Endothelial cell (in vitro differentiated cells): ENCODE results near the gene RNF11. TPM values are rescaled to one million over a fixed set of nuclear protein-coding genes. Genes with fewer than 3 reads are reported as not detected.
"Not testable (repeated sequence)": the region's sequence is repeated elsewhere in the genome, so short reads cannot be mapped to it uniquely, and the experiment has no call there.

Source experiments
- DNase-seq: peaks from one replicate; pipeline ENCODE4 v3.0.0; 2021; ENCODE audit warnings: low spot score
- H3K27ac Mint-ChIP-seq: one replicate; pipeline ENCODE4 v1.8.0; 2021; ENCODE audit warnings: mixed read lengths, inconsistent platforms; ENCODE audit not compliant: unreplicated experiment
- H3K27me3 Mint-ChIP-seq: one replicate; pipeline ENCODE4 v1.8.0; 2021; ENCODE audit warnings: mild to moderate bottlenecking, moderate library complexity, mixed read lengths, inconsistent platforms; ENCODE audit not compliant: unreplicated experiment
- H3K36me3 Mint-ChIP-seq: one replicate; pipeline ENCODE4 v1.8.0; 2021; ENCODE audit warnings: mild to moderate bottlenecking, low read depth, mixed read lengths, inconsistent platforms; ENCODE audit not compliant: unreplicated experiment
- H3K4me1 Mint-ChIP-seq: one replicate; pipeline ENCODE4 v1.8.0; 2021; ENCODE audit warnings: mild to moderate bottlenecking, mixed read lengths, inconsistent platforms; ENCODE audit not compliant: unreplicated experiment
- H3K4me3 Mint-ChIP-seq: one replicate; pipeline ENCODE4 v1.8.0; 2021; ENCODE audit warnings: mild to moderate bottlenecking, mixed read lengths, inconsistent platforms; ENCODE audit not compliant: unreplicated experiment
- H3K9me3 Mint-ChIP-seq: one replicate; pipeline ENCODE4 v1.8.0; 2021; ENCODE audit warnings: mixed read lengths, inconsistent platforms; ENCODE audit not compliant: unreplicated experiment
- total RNA-seq: library from RNA; stranded (reverse); fragmentation: NEBNext Ultra II Directional; extraction: Animal tissue kit (Norgen Biotek cat#: 25700); gene quantifications from one replicate; pipeline ENCODE4 v1.2.1, GENCODE V29; 2021; ENCODE audit not compliant: unreplicated experiment
- TF ChIP-seq, protein P1 (sequence below): fragments of 200-600 bp; sonication (generic); IDR thresholded peaks from one replicate; pipeline ENCODE4 v1.5.0; 2021; ENCODE audit warnings: antibody characterized with exemption; ENCODE audit not compliant: unreplicated experiment

Gene RNF11
- total RNA-seq, 1 donor from 2014 or later: 74.1 TPM

DNA sequence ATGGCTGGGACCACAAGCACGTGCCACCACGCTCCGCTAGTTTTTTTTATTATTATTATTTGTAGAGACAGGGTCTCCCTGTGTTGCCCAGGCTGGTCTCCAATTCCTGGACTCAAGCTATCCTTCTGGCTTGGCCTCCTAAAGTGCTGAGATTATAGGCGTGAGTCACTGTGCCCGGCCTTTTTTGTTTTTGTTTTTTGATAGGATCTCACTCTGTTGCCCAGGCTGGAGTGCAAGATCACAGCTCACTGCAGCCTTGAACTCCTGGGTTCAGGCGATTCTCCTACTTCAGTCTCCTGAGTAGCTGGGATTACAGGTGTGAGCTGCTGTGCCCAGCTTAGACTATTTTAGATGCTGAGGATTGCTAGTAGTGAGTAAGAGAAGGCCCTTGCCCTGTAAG lies 11.8 kb upstream of the RNF11 start:
- no peaks in the 10 kb centered on the region for H3K36me3 Mint-ChIP-seq
- TF ChIP-seq, protein P1, sequence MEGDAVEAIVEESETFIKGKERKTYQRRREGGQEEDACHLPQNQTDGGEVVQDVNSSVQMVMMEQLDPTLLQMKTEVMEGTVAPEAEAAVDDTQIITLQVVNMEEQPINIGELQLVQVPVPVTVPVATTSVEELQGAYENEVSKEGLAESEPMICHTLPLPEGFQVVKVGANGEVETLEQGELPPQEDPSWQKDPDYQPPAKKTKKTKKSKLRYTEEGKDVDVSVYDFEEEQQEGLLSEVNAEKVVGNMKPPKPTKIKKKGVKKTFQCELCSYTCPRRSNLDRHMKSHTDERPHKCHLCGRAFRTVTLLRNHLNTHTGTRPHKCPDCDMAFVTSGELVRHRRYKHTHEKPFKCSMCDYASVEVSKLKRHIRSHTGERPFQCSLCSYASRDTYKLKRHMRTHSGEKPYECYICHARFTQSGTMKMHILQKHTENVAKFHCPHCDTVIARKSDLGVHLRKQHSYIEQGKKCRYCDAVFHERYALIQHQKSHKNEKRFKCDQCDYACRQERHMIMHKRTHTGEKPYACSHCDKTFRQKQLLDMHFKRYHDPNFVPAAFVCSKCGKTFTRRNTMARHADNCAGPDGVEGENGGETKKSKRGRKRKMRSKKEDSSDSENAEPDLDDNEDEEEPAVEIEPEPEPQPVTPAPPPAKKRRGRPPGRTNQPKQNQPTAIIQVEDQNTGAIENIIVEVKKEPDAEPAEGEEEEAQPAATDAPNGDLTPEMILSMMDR: no peak
- H3K9me3 Mint-ChIP-seq: no peaks in the 10 kb centered on the region
- H3K27ac Mint-ChIP-seq: no peak overlapping the region
- no peaks in the 10 kb centered on the region for H3K4me1 Mint-ChIP-seq
- H3K4me3 Mint-ChIP-seq: no peak overlapping the region
- DNase-seq: no peak
- peaks cover 4% of the 10 kb centered on the region for H3K27me3 Mint-ChIP-seq

DNA sequence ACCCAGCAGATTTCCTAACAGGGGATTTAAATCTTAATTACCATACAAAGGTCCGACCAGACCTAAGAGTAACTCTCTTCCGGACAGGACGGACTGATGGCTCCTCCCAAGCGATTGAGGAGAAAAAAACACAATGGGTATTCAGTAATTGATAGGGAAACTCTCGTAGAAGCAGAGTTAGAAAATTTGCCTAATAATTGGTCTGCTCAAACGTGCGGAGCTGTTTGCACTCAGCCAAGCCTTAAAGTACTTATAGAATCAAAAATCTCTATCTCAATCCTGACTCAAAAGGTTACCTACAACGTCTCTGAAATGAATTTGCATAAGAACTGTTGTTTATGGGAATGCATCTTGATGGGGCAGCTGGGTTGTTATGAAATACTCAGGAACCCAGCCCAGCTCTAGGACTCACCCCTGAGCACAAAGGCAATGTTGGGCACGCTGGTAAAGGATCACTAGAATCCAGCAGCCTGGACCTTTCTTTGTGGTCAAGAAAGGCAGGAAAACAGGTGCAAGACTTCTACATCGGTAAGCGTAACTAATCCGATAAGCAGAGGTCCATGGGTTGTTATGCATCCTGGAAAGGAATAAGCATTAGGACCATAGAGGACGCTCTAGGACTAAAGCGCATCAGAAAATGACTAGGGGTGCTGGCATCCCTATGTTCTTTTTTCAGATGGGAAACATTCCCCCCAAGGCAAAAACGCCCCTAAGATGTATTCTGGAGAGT lies 8.7 kb upstream of the RNF11 start:
- not testable (repeated sequence) for H3K9me3 Mint-ChIP-seq, H3K4me1 Mint-ChIP-seq, H3K27me3 Mint-ChIP-seq, DNase-seq, H3K27ac Mint-ChIP-seq, H3K4me3 Mint-ChIP-seq, H3K36me3 Mint-ChIP-seq

DNA sequence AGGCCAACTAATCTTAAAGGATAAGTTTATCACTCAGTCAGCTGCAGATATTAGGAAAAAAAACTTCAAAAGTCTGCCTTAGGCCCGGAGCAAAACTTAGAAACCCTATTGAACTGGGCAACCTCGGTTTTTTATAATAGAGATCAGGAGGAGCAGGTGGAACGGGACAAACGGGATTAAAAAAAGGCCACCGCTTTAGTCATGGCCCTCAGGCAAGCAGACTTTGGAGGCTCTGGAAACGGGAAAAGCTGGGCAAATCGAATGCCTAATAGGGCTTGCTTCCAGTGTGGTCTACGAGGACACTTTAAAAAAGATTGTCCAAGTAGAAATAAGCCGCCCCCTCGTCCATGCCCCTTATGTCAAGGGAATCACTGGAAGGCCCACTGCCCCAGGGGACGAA lies 7.6 kb upstream of the RNF11 start:
- DNase-seq, H3K27me3 Mint-ChIP-seq: not testable (repeated sequence)

GRCh38 chr1:51230501-51231078 lies 5.5 kb upstream of the RNF11 start:
- DNase-seq: no peak
- peaks cover 2% of the 10 kb centered on the region for H3K36me3 Mint-ChIP-seq

More for the DNA sequence above, 7.6 kb upstream of the RNF11 start:
- not testable (repeated sequence) for H3K4me1 Mint-ChIP-seq, H3K27ac Mint-ChIP-seq, H3K36me3 Mint-ChIP-seq, H3K4me3 Mint-ChIP-seq, H3K9me3 Mint-ChIP-seq

GRCh38 chr1:51231120-51231519 lies 5.0 kb upstream of the RNF11 start:
- TF ChIP-seq, protein P1: no peak
- H3K27me3 Mint-ChIP-seq: peaks cover 5% of the 10 kb centered on the region
- peaks cover 17% of the 10 kb centered on the region for H3K4me1 Mint-ChIP-seq
- H3K4me3 Mint-ChIP-seq: no peak overlapping the region
- H3K9me3 Mint-ChIP-seq: no peaks in the 10 kb centered on the region
- DNase-seq: no peak
- H3K27ac Mint-ChIP-seq: no peak overlapping the region
- peaks cover 7% of the 10 kb centered on the region for H3K36me3 Mint-ChIP-seq

More at GRCh38 chr1:51230501-51231078, 5.5 kb upstream of the RNF11 start:
- Mint-ChIP-seq H3K27me3 (peaks cover under 1% of the 10 kb centered on the region), H3K9me3 (no peaks in the 10 kb centered on the region), H3K4me1 (peaks cover 13% of the 10 kb centered on the region), H3K4me3 (no peak overlapping the region), H3K27ac (no peak overlapping the region)
- TF ChIP-seq, protein P1: no peak

GRCh38 chr1:51231896-51232295 lies 4.2 kb upstream of the RNF11 start:
- Mint-ChIP-seq H3K27me3 (peaks cover 5% of the 10 kb centered on the region), H3K27ac (no peak overlapping the region), H3K9me3 (no peaks in the 10 kb centered on the region), H3K4me3 (no peak overlapping the region), H3K4me1 (peaks cover 17% of the 10 kb centered on the region), H3K36me3 (peaks cover 7% of the 10 kb centered on the region)
- TF ChIP-seq, protein P1: no peak
- DNase-seq: no peak

DNA sequence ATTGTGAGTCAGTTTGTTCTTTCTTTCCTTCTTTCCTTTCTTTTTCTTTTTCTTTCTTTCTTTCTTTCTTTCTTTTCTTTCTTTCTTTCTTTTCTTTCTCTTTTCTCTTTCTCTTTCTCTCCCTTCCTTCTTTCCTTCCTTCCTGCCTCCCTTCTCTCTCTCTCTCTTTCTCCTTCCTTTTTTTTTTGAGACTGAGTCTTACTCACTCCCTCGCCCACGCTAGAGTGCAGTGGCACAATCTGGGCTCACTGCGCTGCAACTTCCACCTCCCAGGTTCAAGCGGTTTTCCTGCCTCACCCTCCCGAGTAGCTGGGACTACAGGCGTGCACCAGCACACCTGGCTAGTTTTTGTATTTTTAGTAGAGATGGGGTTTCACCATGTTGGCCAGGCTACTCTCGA lies 1.8 kb upstream of the RNF11 start:
- H3K4me1 Mint-ChIP-seq: peaks cover 20% of the 10 kb centered on the region
- DNase-seq, H3K4me3 Mint-ChIP-seq, H3K9me3 Mint-ChIP-seq, H3K27me3 Mint-ChIP-seq, H3K36me3 Mint-ChIP-seq, H3K27ac Mint-ChIP-seq: not testable (repeated sequence)
